GM12878 (cell line): ENCODE data around the gene MSMB. TPM values are rescaled to one million over a fixed set of nuclear protein-coding genes. Genes with fewer than 3 reads are reported as not detected.

Experiments
- ATAC-seq: fragments of 200-7000 bp; cut with Tn5 transposase; 3 replicates; pipeline ENCODE4 v1.9.1; 2020; ENCODE audit warnings: mild to moderate bottlenecking, moderate library complexity
- BruUV-seq: library from RNA; stranded (reverse); fragments of 400-500 nt; replicated peaks from 2 replicates; lab custom pipeline; 2021; lab: Mats Ljungman, UMichigan
- CTCF ChIA-PET: fragments of 300-600 bp; sonication (Branson Sonifier 250); formaldehyde crosslinking; extraction: SDS; loops from one replicate; lab custom pipeline; 2021; ENCODE audit warnings: inconsistent platforms; lab: Yijun Ruan, JAX
- POLR2A ChIA-PET: fragments of 350-600 bp; formaldehyde crosslinking; extraction: SDS; loops from one replicate; lab custom pipeline; 2021; ENCODE audit warnings: inconsistent platforms; lab: Charles Lee
- RAD21 ChIA-PET: fragments of 300-600 bp; sonication (Branson Sonifier 250); formaldehyde crosslinking; loops from one replicate; lab custom pipeline; 2023; ENCODE audit warnings: antibody characterized with exemption; ENCODE audit not compliant: unreplicated experiment; lab: Charles Lee
- SMC1A ChIA-PET: fragments of 300-600 bp; sonication (Branson Sonifier 250); formaldehyde crosslinking; loops from one replicate; lab custom pipeline; 2023; ENCODE audit not compliant: unreplicated experiment, uncharacterized antibody; lab: Charles Lee
- DNase-seq: peaks from one replicate; pipeline ENCODE4 v3.0.0-alpha.2; 2011; ENCODE audit warnings: low read depth, low spot score
- FAIRE-seq: peaks from 3 replicates; lab custom pipeline; 2011; peaks lifted over from hg19 to GRCh38; lab: Jason Lieb, UNC
- H2AFZ ChIP-seq: 2 replicates; pipeline ENCODE4 v1.6.0; 2011; ENCODE audit warnings: low read depth, low read length, control low read depth; ENCODE audit not compliant: control insufficient read depth
- H3K27ac ChIP-seq: 2 replicates; pipeline ENCODE4 v1.5.1; 2011; ENCODE audit warnings: control low read depth; ENCODE audit not compliant: control insufficient read depth, insufficient read depth
- H3K27me3 ChIP-seq, 2 experiments: replicated peaks in 1 of 2; 2 replicates each; pipeline versions ENCODE4 v1.6.0 to v1.6.1; 2011; ENCODE audit warnings: low read length in 1 of 2; ENCODE audit not compliant: control insufficient read depth in 2 of 2, insufficient read depth in 2 of 2
- H3K36me3 ChIP-seq, 2 experiments: 2 replicates each; pipeline ENCODE4 v1.5.1; 2011; ENCODE audit warnings: low read length in 1 of 2; ENCODE audit not compliant: control insufficient read depth in 2 of 2, insufficient read depth in 2 of 2
- H3K4me1 ChIP-seq: 2 replicates; pipeline ENCODE4 v1.6.1; 2011; ENCODE audit warnings: mild to moderate bottlenecking, low read length, moderate library complexity, mixed read lengths; ENCODE audit not compliant: control insufficient read depth, insufficient read depth
- H3K4me2 ChIP-seq: 2 replicates; pipeline ENCODE4 v1.6.0; 2011; ENCODE audit warnings: control low read depth; ENCODE audit not compliant: control insufficient read depth, insufficient read depth
- H3K4me3 ChIP-seq: fragments of 200-600 bp; sonication (generic); 2 replicates; pipeline ENCODE4 v1.5.1; 2016
- H3K79me2 ChIP-seq: 2 replicates; pipeline ENCODE4 v1.6.0; 2011; ENCODE audit warnings: low read length; ENCODE audit not compliant: control insufficient read depth, insufficient read depth
- H3K9ac ChIP-seq: 2 replicates; pipeline ENCODE4 v1.8.0; 2011; ENCODE audit warnings: low read length, control low read depth, mixed read lengths; ENCODE audit not compliant: control insufficient read depth, insufficient read depth
- H3K9me3 ChIP-seq: replicated peaks from 3 replicates; pipeline ENCODE4 v1.5.1; 2011; ENCODE audit warnings: mild to moderate bottlenecking, low read length; ENCODE audit not compliant: control insufficient read depth, insufficient read depth
- H4K20me1 ChIP-seq: 2 replicates; pipeline ENCODE4 v1.6.0; 2011; ENCODE audit not compliant: control insufficient read depth, insufficient read depth
- BCL3 ChIP-seq: IDR thresholded peaks from 2 replicates; pipeline ENCODE4 v1.6.1; 2011; ENCODE audit warnings: borderline replicate concordance, low read depth, mild to moderate bottlenecking, moderate library complexity, low read length; ENCODE audit not compliant: insufficient read depth, poor library complexity, severe bottlenecking
- CBFB ChIP-seq: IDR thresholded peaks from 2 replicates; pipeline ENCODE4 v1.6.1; 2016; ENCODE audit warnings: antibody characterized with exemption, low read depth
- CEBPB ChIP-seq, 2 experiments: fragments of 150-350 bp in 1 of 2; IDR thresholded peaks; 2 replicates each; pipeline ENCODE4 v1.6.1; 2012 to 2014; ENCODE audit warnings: low read depth in 2 of 2, low read length in 2 of 2, borderline replicate concordance in 1 of 2, inconsistent platforms in 1 of 2
- CHD4 ChIP-seq: fragments of 200-600 bp; sonication (generic); IDR thresholded peaks from 2 replicates; pipeline ENCODE4 v1.6.1; 2016; ENCODE audit warnings: mild to moderate bottlenecking
- E2F8 ChIP-seq: fragments of 450-650 bp; IDR thresholded peaks from 2 replicates; pipeline ENCODE4 v1.6.1; 2018; ENCODE audit warnings: mild to moderate bottlenecking, low read depth, moderate library complexity; ENCODE audit not compliant: partially characterized antibody
- EGR1 ChIP-seq, 2 experiments: IDR thresholded peaks; 1 replicate in 1 of 2; 2 replicates in 1 of 2; pipeline ENCODE4 v1.6.1; 2011 to 2012; ENCODE audit warnings: low read depth in 2 of 2, low read length in 2 of 2, borderline replicate concordance in 1 of 2, mild to moderate bottlenecking in 1 of 2, moderate library complexity in 1 of 2
- HDAC2 ChIP-seq: fragments of 200-600 bp; sonication (generic); IDR thresholded peaks from 2 replicates; pipeline ENCODE4 v1.6.1; 2017
- KAT2A ChIP-seq: conservative IDR thresholded peaks from 2 replicates; pipeline ENCODE4 v1.6.1; 2011; ENCODE audit warnings: low read depth, low read length; ENCODE audit not compliant: control insufficient read depth
- LARP7 ChIP-seq: fragments of 450-650 bp; IDR thresholded peaks from 2 replicates; pipeline ENCODE4 v1.6.1; 2017; ENCODE audit warnings: mild to moderate bottlenecking
- MTA2 ChIP-seq: fragments of 450-650 bp; IDR thresholded peaks from 2 replicates; pipeline ENCODE4 v1.6.1; 2016; ENCODE audit warnings: low read depth, mild to moderate bottlenecking, moderate library complexity
- MYC ChIP-seq: IDR thresholded peaks from 2 replicates; pipeline ENCODE4 v1.6.1; 2011; ENCODE audit warnings: mild to moderate bottlenecking, low read length, moderate library complexity, inconsistent platforms; ENCODE audit not compliant: insufficient read depth, insufficient replicate concordance, insufficient read length, severe bottlenecking
- NFYA ChIP-seq: IDR thresholded peaks from 2 replicates; pipeline ENCODE4 v1.6.1; 2011; ENCODE audit warnings: low read depth, mild to moderate bottlenecking, low read length, improper control_type of control experiment, borderline replicate concordance
- PAX8 ChIP-seq: fragments of 450-650 bp; IDR thresholded peaks from 2 replicates; pipeline ENCODE4 v1.6.1; 2017; ENCODE audit warnings: mild to moderate bottlenecking, moderate library complexity
- POU2F2 ChIP-seq: IDR thresholded peaks from 3 replicates; pipeline ENCODE4 v1.6.1; 2011; ENCODE audit warnings: low read depth, mild to moderate bottlenecking, low read length, borderline replicate concordance
- SIX5 ChIP-seq: IDR thresholded peaks from 2 replicates; pipeline ENCODE4 v1.6.1; 2011; ENCODE audit warnings: mild to moderate bottlenecking, low read depth, low read length, moderate library complexity; ENCODE audit not compliant: severe bottlenecking
- SPI1 ChIP-seq: IDR thresholded peaks from 2 replicates; pipeline ENCODE4 v1.6.1; 2011; ENCODE audit warnings: low read depth, mild to moderate bottlenecking, low read length, moderate library complexity, borderline replicate concordance; ENCODE audit not compliant: insufficient read depth
- SREBF2 ChIP-seq: IDR thresholded peaks from 2 replicates; pipeline ENCODE4 v1.6.1; 2012; ENCODE audit warnings: mild to moderate bottlenecking, low read length
- TCF3 ChIP-seq: IDR thresholded peaks from 2 replicates; pipeline ENCODE4 v1.6.1; 2012; ENCODE audit warnings: low read depth, mild to moderate bottlenecking, low read length, borderline replicate concordance; ENCODE audit not compliant: insufficient read depth
- USF2 ChIP-seq: IDR thresholded peaks from 2 replicates; pipeline ENCODE4 v1.6.1; 2011; ENCODE audit warnings: low read depth, low read length, improper control_type of control experiment, borderline replicate concordance
- YBX1 ChIP-seq: fragments of 450-650 bp; IDR thresholded peaks from 2 replicates; pipeline ENCODE4 v1.6.1; 2016; ENCODE audit warnings: antibody characterized with exemption
- WGBS: methylation state at CpG from one replicate; pipeline ENCODE4 v1.1.6; 2016; ENCODE audit warnings: low lambda C conversion rate; ENCODE audit not compliant: insufficient replicate concordance, insufficient coverage; ENCODE audit errors: missing lambda C conversion rate; 5-methylcytosine and 5-hydroxymethylcytosine counted together
- in situ Hi-C: fragments of 300-500 bp; cut with MboI; formaldehyde crosslinking; loops from 9 replicates; pipeline ENCODE4 v1.14.3; 2018; ENCODE audit warnings: mixed read lengths
- intact Hi-C: fragments of 100-400 bp; cut with micrococcal nuclease; formaldehyde crosslinking; loops from one replicate; pipeline ENCODE4 v1.14.2; 2022; ENCODE audit not compliant: unreplicated experiment
- polyA plus RNA-seq, 11 experiments: library from polyadenylated mRNA; depleted of rRNA in 4 of 11; unstranded in 6 of 11; stranded (reverse) in 5 of 11; fragments of >200 nt; fragmentation: Nextera tagmentation in 4 of 11; fragmentation: Illumina TruSeq in 1 of 11; extraction: Ambion mirVana in 4 of 11; extraction: Trizol in 1 of 11; gene quantifications; 1 replicate in 1 of 11; 2 replicates in 10 of 11; pipeline versions ENCODE4 v1.2.1 to v1.2.3, GENCODE V29; 2011 to 2016; ENCODE audit warnings: inconsistent platforms in 2 of 11, missing spikeins in 2 of 11, low read depth in 1 of 11
- total RNA-seq, 4 experiments: library from RNA; depleted of rRNA in 3 of 4; stranded (reverse); fragments of >200 nt in 3 of 4; fragmentation: Illumina TruSeq in 1 of 4; extraction: Trizol in 1 of 4; gene quantifications; 2 replicates each; pipeline versions ENCODE4 v1.2.1 to v1.2.3, GENCODE V29; 2013 to 2021

MSMB gene
- total and polyA plus RNA-seq, 10 of the 15 experiments (the other 5 are each of a cell fraction or from before 2014, with no cell fraction given) = not detected

GRCh38 chr10:46080886-46081285, 34.8 kb upstream of the MSMB start (continued):
- TF ChIP-seq E2F8 = no peak
- TF ChIP-seq KAT2A = no peak
- no peak for TF ChIP-seq PAX8
- TF ChIP-seq POU2F2 = no peak
- TF ChIP-seq BCL3 = no peak
- TF ChIP-seq SREBF2 = no peak
- TF ChIP-seq LARP7 = no peak
- no peak for TF ChIP-seq NFYA
- no peak for TF ChIP-seq YBX1

GRCh38 chr10:46079831-46080585, 33.9 kb upstream of the MSMB start:
- ChIA-PET SMC1A (no interaction called here), CTCF (no interaction called here), RAD21 (no interaction called here), POLR2A (no interaction called here)
- Histone ChIP-seq H3K27ac (no peak overlapping the region), H3K36me3 (no peaks in the 10 kb centered on the region), H3K27me3 (no peaks in the 10 kb centered on the region), H3K4me3 (no peak overlapping the region), H2AFZ (no peak overlapping the region), H3K4me1 (no peaks in the 10 kb centered on the region), H3K79me2 (no peaks in the 10 kb centered on the region), H3K9me3 (no peaks in the 10 kb centered on the region), H3K9ac (no peak overlapping the region), H4K20me1 (no peaks in the 10 kb centered on the region), H3K4me2 (no peak overlapping the region)
- ATAC-seq = no peak
- no peak for DNase-seq
- 26% methylated on average over 4 of the region's 4 CpGs for WGBS
- FAIRE-seq = no peak
- in situ Hi-C loops = no loop called here
- intact Hi-C loops = no loop called here
- no TSS peak for BruUV-seq
- TF ChIP-seq MYC = no peak
- no peak for TF ChIP-seq SIX5
- TF ChIP-seq USF2 = no peak
- no peak for TF ChIP-seq TCF3
- TF ChIP-seq MTA2 = no peak
- TF ChIP-seq CEBPB (IDR thresholded peaks at IDR 0.05; ENCODE audit: borderline replicate concordance in 1 of 2, low read depth in 2 of 2, low read length in 2 of 2) = no peak
- no peak for TF ChIP-seq CBFB
- no peak for TF ChIP-seq SPI1
- no peak for TF ChIP-seq CHD4
- TF ChIP-seq EGR1 (IDR thresholded peaks at IDR 0.05; ENCODE audit: borderline replicate concordance in 1 of 2, low read depth in 2 of 2, low read length in 2 of 2) = no peak
- TF ChIP-seq HDAC2 = no peak
